Body of pancreas (tissue), 4 donors: ENCODE results near the gene EXTL1.

ENCODE experiments used
- CTCF ChIP-seq, 7 experiments: fragments of 450-650 bp in 4 of 7; fragments of 200-600 bp in 3 of 7; sonication (generic) in 3 of 7; IDR thresholded peaks; one replicate each; pipeline ENCODE4 v1.5.1; 2016 to 2019; ENCODE audit warnings: antibody characterized with exemption in 7 of 7
- POLR2A ChIP-seq, 3 donors: fragments of 450-650 bp; IDR thresholded peaks; one replicate each; pipeline ENCODE4 v1.6.1; 2016; ENCODE audit warnings: antibody characterized with exemption in 3 of 3, mild to moderate bottlenecking in 2 of 3

DNA sequence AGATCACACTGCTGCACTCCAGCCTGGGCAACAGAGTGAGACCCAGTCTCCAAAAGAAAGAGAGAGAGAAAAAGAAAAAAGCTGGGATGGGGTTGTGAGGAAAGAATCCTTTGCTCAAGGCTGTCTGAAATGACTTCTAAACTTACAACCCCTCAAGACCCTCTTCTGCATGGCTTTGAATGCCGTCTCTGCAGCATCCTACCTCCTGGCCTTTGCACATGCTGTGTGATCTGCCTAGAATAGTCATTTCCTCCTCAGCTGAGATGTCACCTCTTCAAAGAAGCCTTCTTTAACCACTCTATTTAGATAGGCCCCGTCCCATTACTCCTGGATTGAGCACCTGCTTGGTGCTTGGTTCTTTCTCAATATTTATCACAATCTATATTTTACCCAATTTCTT lies 63.3 kb downstream of the EXTL1 start:
- no peak for TF ChIP-seq POLR2A (IDR thresholded peaks at IDR 0.05)
- no peak for TF ChIP-seq CTCF (IDR thresholded peaks at IDR 0.05)
